SK-MEL-5 (cell line): ENCODE measurements around the gene CAD. TPM values are rescaled to one million over a fixed set of nuclear protein-coding genes. Genes with fewer than 3 reads are reported as not detected.
"Not testable (repeated sequence)": the region's sequence is repeated elsewhere in the genome, so short reads cannot be mapped to it uniquely, and the experiment has no call there.

ENCODE experiments used
- DNase-seq: peaks from one replicate; pipeline ENCODE4 v3.0.0-alpha.2; 2016; ENCODE audit warnings: low read depth, low spot score
- in situ Hi-C: cut with HindIII; loops from 2 replicates; pipeline ENCODE4 v1.10.0; 2016; ENCODE audit warnings: low sequenced_read_pairs, high pct_unique_total_duplicates, low pct_unique_long_range_greater_than_20kb
- polyA plus RNA-seq, 2 experiments: library from polyadenylated mRNA; depleted of rRNA; stranded (reverse); fragments of >200 nt; gene quantifications; 2 replicates each; pipeline ENCODE4 v1.2.3, GENCODE V29; 2015
- total RNA-seq: library from RNA; depleted of rRNA; stranded (reverse); fragments of >200 nt; shearing (Covaris generic); gene quantifications from 2 replicates; pipeline ENCODE4 v1.2.3, GENCODE V29; 2014; rRNA removed

CAD gene
- total RNA-seq: 37.0 and 38.3 TPM in 2 replicates
- 102 and 105 TPM in 2 replicates for polyA plus RNA-seq (2015; cell fraction: cytosol; rRNA removed)
- 200 and 235 TPM in 2 replicates for polyA plus RNA-seq (2015; cell fraction: nucleus; rRNA removed)

GRCh38 chr2:27217173-27218121 lies at the start of gene CAD:
CAD (plus strand) TSS chr2:27217369; CDS start chr2:27217552, 183 bp downstream.
- in situ Hi-C loops: no loop called here

GRCh38 chr2:27170581-27171337 lies 46.4 kb upstream of the CAD start:
- in situ Hi-C loops: no loop called here
- no peak for DNase-seq

More at GRCh38 chr2:27217173-27218121, at the start of gene CAD:
- DNase-seq: peak; percentile 92

GRCh38 chr2:27171351-27171848 lies 45.8 kb upstream of the CAD start:
- in situ Hi-C loops: no loop called here
- DNase-seq: no peak

- no peak for DNase-seq
- in situ Hi-C loops: no loop called here
These were observed 42.5 kb upstream of the CAD start for GRCh38 chr2:27174638-27175037.

- in situ Hi-C loops: no loop called here
- no peak for DNase-seq
These were observed 41.8 kb upstream of the CAD start for GRCh38 chr2:27175330-27175729.

GRCh38 chr2:27175781-27176180 lies 41.4 kb upstream of the CAD start:
- in situ Hi-C loops: not testable (repeated sequence)

GRCh38 chr2:27177441-27178351 lies 39.5 kb upstream of the CAD start:
- in situ Hi-C loops: no loop called here

More at GRCh38 chr2:27175781-27176180, 41.4 kb upstream of the CAD start:
- DNase-seq: not testable (repeated sequence)

GRCh38 chr2:27178469-27178868 lies 38.7 kb upstream of the CAD start:
- no peak for DNase-seq
- in situ Hi-C loops: no loop called here

More at GRCh38 chr2:27177441-27178351, 39.5 kb upstream of the CAD start:
- DNase-seq: no peak

GRCh38 chr2:27179344-27180000 lies 37.7 kb upstream of the CAD start:
- in situ Hi-C loops: no loop called here

GRCh38 chr2:27182346-27182745 lies 34.8 kb upstream of the CAD start:
- no peak for DNase-seq
- in situ Hi-C loops: no loop called here

More at GRCh38 chr2:27179344-27180000, 37.7 kb upstream of the CAD start:
- no peak for DNase-seq

GRCh38 chr2:27184115-27184514 lies 33.1 kb upstream of the CAD start:
- DNase-seq: no peak
- in situ Hi-C loops: no loop called here

- peak; percentile 73 for DNase-seq
- in situ Hi-C loops: no loop called here
These were observed 31.7 kb upstream of the CAD start for GRCh38 chr2:27185331-27186026.

GRCh38 chr2:27186613-27187345 lies 30.4 kb upstream of the CAD start:
- in situ Hi-C loops: no loop called here
- no peak for DNase-seq

- no peak for DNase-seq
- in situ Hi-C loops: no loop called here
These were observed 27.2 kb upstream of the CAD start for GRCh38 chr2:27189989-27190388.

GRCh38 chr2:27191070-27191829 lies 25.9 kb upstream of the CAD start:
- in situ Hi-C loops: no loop called here
- DNase-seq: peak; percentile 85
